SU-DHL-6 (cell line): ENCODE measurements around the gene MAL.

Source experiments
- CTCF ChIP-seq: fragments of 200-600 bp; sonication (generic); IDR thresholded peaks from one replicate; pipeline ENCODE4 v1.5.1; 2017; ENCODE audit warnings: antibody characterized with exemption, mild to moderate bottlenecking, low read length, moderate library complexity; ENCODE audit not compliant: insufficient read depth, poor library complexity, severe bottlenecking
- EZH2phosphoT487 ChIP-seq: fragments of 200-600 bp; sonication (generic), shearing (Covaris generic); conservative IDR thresholded peaks from 2 replicates; pipeline ENCODE4 v1.6.1; 2018; ENCODE audit warnings: mild to moderate bottlenecking, antibody characterized with exemption, low read length, moderate library complexity, mixed read lengths

- TF ChIP-seq CTCF (no peak), EZH2phosphoT487 (no peak)
Observed at GRCh38 chr2:95009412-95009811, 16.1 kb upstream of the MAL start.
